Astrocyte of the cerebellum (primary cell): ENCODE data around the gene NKTR.

Source experiments
- DNase-seq: peaks from one replicate; pipeline ENCODE4 v3.0.0-alpha.2; 2011; ENCODE audit warnings: low read depth
- H3K4me3 ChIP-seq: 2 replicates; pipeline ENCODE4 v1.5.1; 2011; ENCODE audit warnings: mild to moderate bottlenecking, low read depth, low read length, moderate library complexity
- in situ Hi-C: cut with HindIII; loops from 2 replicates; pipeline ENCODE4 v1.10.0; 2017; ENCODE audit warnings: low sequenced_read_pairs
- TF ChIP-seq, protein P1 (sequence below): IDR thresholded peaks from 2 replicates; pipeline ENCODE4 v1.5.1; 2012; ENCODE audit warnings: low read length, low read depth, moderate library complexity, mild to moderate bottlenecking; ENCODE audit errors: missing control alignments

NKTR gene

GRCh38 chr3:42675909-42676308, 75.4 kb downstream of the NKTR start:
- in situ Hi-C loops = no loop called here
- no peak overlapping the region for H3K4me3 ChIP-seq
- no peak for DNase-seq
- TF ChIP-seq, protein P1, sequence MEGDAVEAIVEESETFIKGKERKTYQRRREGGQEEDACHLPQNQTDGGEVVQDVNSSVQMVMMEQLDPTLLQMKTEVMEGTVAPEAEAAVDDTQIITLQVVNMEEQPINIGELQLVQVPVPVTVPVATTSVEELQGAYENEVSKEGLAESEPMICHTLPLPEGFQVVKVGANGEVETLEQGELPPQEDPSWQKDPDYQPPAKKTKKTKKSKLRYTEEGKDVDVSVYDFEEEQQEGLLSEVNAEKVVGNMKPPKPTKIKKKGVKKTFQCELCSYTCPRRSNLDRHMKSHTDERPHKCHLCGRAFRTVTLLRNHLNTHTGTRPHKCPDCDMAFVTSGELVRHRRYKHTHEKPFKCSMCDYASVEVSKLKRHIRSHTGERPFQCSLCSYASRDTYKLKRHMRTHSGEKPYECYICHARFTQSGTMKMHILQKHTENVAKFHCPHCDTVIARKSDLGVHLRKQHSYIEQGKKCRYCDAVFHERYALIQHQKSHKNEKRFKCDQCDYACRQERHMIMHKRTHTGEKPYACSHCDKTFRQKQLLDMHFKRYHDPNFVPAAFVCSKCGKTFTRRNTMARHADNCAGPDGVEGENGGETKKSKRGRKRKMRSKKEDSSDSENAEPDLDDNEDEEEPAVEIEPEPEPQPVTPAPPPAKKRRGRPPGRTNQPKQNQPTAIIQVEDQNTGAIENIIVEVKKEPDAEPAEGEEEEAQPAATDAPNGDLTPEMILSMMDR = no peak

GRCh38 chr3:42678447-42678846, 78.0 kb downstream of the NKTR start:
- no peak for DNase-seq
- in situ Hi-C loops = no loop called here
- TF ChIP-seq, protein P1 = no peak
- no peak overlapping the region for H3K4me3 ChIP-seq

DNA sequence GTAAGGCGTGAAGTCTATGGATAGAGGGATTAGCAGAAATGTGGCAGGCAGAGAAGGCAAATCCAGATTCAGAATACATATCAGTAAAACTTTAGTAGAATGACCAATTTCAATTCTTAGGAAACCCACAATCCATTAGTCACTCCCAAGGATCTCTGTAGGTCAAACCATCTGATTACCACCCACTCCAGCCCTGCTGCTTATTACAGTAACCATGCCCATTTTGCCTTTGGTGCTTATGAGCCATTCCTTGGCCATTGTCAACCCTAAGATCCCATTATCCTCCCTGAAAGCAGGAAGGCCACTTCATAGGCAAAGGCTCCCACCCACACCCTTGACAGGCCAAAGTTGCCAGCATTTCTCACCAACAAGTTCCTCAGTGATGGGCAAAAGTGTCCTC, 79.8 kb downstream of the NKTR start:
- no peak for DNase-seq
- H3K4me3 ChIP-seq = no peak overlapping the region
- TF ChIP-seq, protein P1 = no peak
- in situ Hi-C loops = no loop called here

GRCh38 chr3:42680806-42681205, 80.3 kb downstream of the NKTR start:
- TF ChIP-seq, protein P1 = no peak

GRCh38 chr3:42681361-42682038, 81.0 kb downstream of the NKTR start:
- no peak for DNase-seq
- TF ChIP-seq, protein P1 = no peak
- H3K4me3 ChIP-seq = no peak overlapping the region
- in situ Hi-C loops = no loop called here

More at GRCh38 chr3:42680806-42681205, 80.3 kb downstream of the NKTR start:
- in situ Hi-C loops = no loop called here
- DNase-seq = no peak
- no peak overlapping the region for H3K4me3 ChIP-seq

- no peak for DNase-seq
- in situ Hi-C loops = no loop called here
- TF ChIP-seq, protein P1 = no peak
- no peak overlapping the region for H3K4me3 ChIP-seq
Observed at GRCh38 chr3:42682301-42683070, 82.0 kb downstream of the NKTR start.
